Activated T-cell treated with anti-CD3 and anti-CD28 coated beads for 24 hours (primary cell): ENCODE data around the gene DRD2.

Source experiments
- DNase-seq: peaks from one replicate; pipeline ENCODE4 v3.0.0-alpha.2; 2020; ENCODE audit warnings: low read depth

Gene DRD2

GRCh38 chr11:113484223-113484622 is 9.0 kb upstream of the DRD2 start:
- no peak for DNase-seq

- no peak for DNase-seq
Observed at GRCh38 chr11:113481672-113482071, 6.5 kb upstream of the DRD2 start.

GRCh38 chr11:113481226-113481625 is 6.0 kb upstream of the DRD2 start:
- DNase-seq = no peak

GRCh38 chr11:113477321-113477720 is 2.1 kb upstream of the DRD2 start:
- DNase-seq = no peak

GRCh38 chr11:113476553-113476952 is 1.4 kb upstream of the DRD2 start:
- no peak for DNase-seq

- peak; percentile 19 for DNase-seq
Observed at GRCh38 chr11:113474362-113475159, 637 bp downstream of the DRD2 start.

- no peak for DNase-seq
Observed at GRCh38 chr11:113473983-113474361, 1.2 kb downstream of the DRD2 start.

- DNase-seq = no peak
Observed at GRCh38 chr11:113472471-113472870, 2.7 kb downstream of the DRD2 start.

GRCh38 chr11:113470233-113470632 is 5.0 kb downstream of the DRD2 start:
- DNase-seq = no peak

- no peak for DNase-seq
Observed at GRCh38 chr11:113468726-113469345, 6.4 kb downstream of the DRD2 start.

GRCh38 chr11:113467545-113467944 is 7.7 kb downstream of the DRD2 start:
- no peak for DNase-seq

- DNase-seq = no peak
Observed at GRCh38 chr11:113465786-113466185, 9.4 kb downstream of the DRD2 start.

GRCh38 chr11:113464416-113464815 is 10.8 kb downstream of the DRD2 start:
- DNase-seq = no peak

GRCh38 chr11:113462830-113463229 is 12.4 kb downstream of the DRD2 start:
- no peak for DNase-seq

- DNase-seq = no peak
Observed at GRCh38 chr11:113461639-113462038, 13.6 kb downstream of the DRD2 start.

GRCh38 chr11:113460469-113460868 is 14.7 kb downstream of the DRD2 start:
- no peak for DNase-seq

GRCh38 chr11:113458189-113458588 is 17.0 kb downstream of the DRD2 start:
- DNase-seq = no peak

- DNase-seq = no peak
Observed at GRCh38 chr11:113457784-113458183, 17.4 kb downstream of the DRD2 start.

GRCh38 chr11:113454455-113454854 is 20.7 kb downstream of the DRD2 start:
- no peak for DNase-seq

- no peak for DNase-seq
Observed at GRCh38 chr11:113449743-113450142, 25.5 kb downstream of the DRD2 start.

GRCh38 chr11:113448316-113448677 is 26.9 kb downstream of the DRD2 start:
- DNase-seq = no peak

- DNase-seq = no peak
Observed at GRCh38 chr11:113447621-113448315, 27.4 kb downstream of the DRD2 start.

- DNase-seq = no peak
Observed at GRCh38 chr11:113446938-113447337, 28.3 kb downstream of the DRD2 start.
